ENCODE results near the gene AHRR. TPM values are rescaled to one million over a fixed set of nuclear protein-coding genes. Genes with fewer than 3 reads are reported as not detected.
A peak's percentile ranks its signal among the peaks of the same experiment; 100 is the strongest.
"Not testable (repeated sequence)": the region's sequence is repeated elsewhere in the genome, so short reads cannot be mapped to it uniquely, and the experiment has no call there.

Gene AHRR
- 0.17 TPM for total RNA-seq (2013)
- polyA plus RNA-seq: under 1 TPM in 2 of 3 donors, not detected in 1; 0.15 TPM
- polyA minus RNA-seq: 0.24 and 0.42 TPM in 2 replicates
- 1.1 to 6.7 (median 2.5) reads per million in 11 experiments for total RNA-seq

DNA sequence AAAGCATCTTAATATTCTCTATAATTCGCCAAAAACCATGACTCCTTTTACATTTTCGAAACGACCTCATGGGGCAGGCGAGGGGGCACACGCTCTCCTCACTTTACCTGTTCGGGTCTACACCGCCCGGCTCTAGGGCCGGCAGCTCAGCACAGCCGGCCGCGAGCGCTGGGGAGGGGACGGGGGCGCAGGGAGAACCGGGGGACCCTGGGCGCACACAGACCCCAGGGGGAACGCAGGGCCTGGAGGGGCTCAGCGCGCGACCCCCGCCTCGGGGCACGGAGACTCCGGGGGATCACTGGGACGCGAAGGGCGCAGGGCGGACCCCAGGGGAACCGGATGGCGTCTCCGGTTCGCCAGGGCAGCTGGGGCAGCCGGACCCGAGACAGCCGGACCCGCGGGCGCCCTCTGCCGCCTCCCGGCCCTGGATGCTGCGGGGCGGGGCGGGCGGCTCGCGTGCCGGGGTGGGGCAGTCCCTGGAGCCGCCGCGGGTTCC lies at the start of gene AHRR:
TSS of gene AHRR (plus strand) at position 485 of the 496 bp plus-strand sequence. CDS start 22,189 bp downstream, outside the sequence.
- DNase-seq: peak in 2 of 3 donors; percentile 26 to 56
- Histone ChIP-seq H3K4me1 (ENCODE audit: control insufficient read depth in 1 of 2, insufficient read depth in 2 of 2, low read length in 2 of 2) (peaks cover 2 to 10% of the 10 kb centered on the region in 2 donors), H4K20me1 (ENCODE audit: insufficient read depth, low read length) (peaks cover 8% of the 10 kb centered on the region), H3K9me3 (replicated peaks in 1 of 2; ENCODE audit: control insufficient read depth in 1 of 2, insufficient read depth in 1 of 2, low read length in 2 of 2) (peaks cover 0 to 5% of the 10 kb centered on the region in 2 donors), H3K36me3 (replicated peaks in 1 of 2; ENCODE audit: control insufficient read depth in 1 of 2, insufficient read depth in 2 of 2, low read length in 2 of 2) (peaks cover 5 to 6% of the 10 kb centered on the region in 2 donors), H3K27me3 (ENCODE audit: control insufficient read depth in 2 of 2, insufficient read depth in 2 of 2, low read length in 2 of 2) (peaks cover 10 to 61% of the 10 kb centered on the region in 2 donors), H3K4me2 (replicated peaks; ENCODE audit: extremely low read depth, low read length, poor library complexity, severe bottlenecking) (peak within 1 kb of the TSS; percentile 49), H3K4me3 (replicated peaks in 1 of 3; ENCODE audit: low read depth in 2 of 3, low read length in 3 of 3) (peak within 1 kb of the TSS in 1 of 3 experiments; percentile 40), H2AFZ (ENCODE audit: insufficient read depth, low read depth, low read length, poor library complexity, severe bottlenecking) (no peak within 1 kb of the TSS), H3K79me2 (ENCODE audit: insufficient read depth, low read length) (no peaks in the 10 kb centered on the region), H3K27ac (ENCODE audit: low read depth in 1 of 2, low read length in 2 of 2) (no peak within 1 kb of the TSS), H3K9ac (ENCODE audit: insufficient read depth, low read length, poor library complexity, severe bottlenecking) (no peak within 1 kb of the TSS)
- H3K27ac Mint-ChIP-seq: peak within 1 kb of the TSS in 1 of 7 donors; percentile 6
- intact Hi-C loops (cut with micrococcal nuclease): no loop called here
- under 1% methylated on average over 51 of the region's 51 CpGs for WGBS (ENCODE audit: insufficient coverage)
- H3K9me3 Mint-ChIP-seq: peaks cover 0 to 10% (median 6%) of the 10 kb centered on the region in 7 donors
- H3K36me3 Mint-ChIP-seq: peaks cover 5 to 6% of the 10 kb centered on the region in 2 donors
- peak within 1 kb of the TSS; percentile 37 to 84 for H3K4me3 Mint-ChIP-seq
- TF ChIP-seq, protein P1, sequence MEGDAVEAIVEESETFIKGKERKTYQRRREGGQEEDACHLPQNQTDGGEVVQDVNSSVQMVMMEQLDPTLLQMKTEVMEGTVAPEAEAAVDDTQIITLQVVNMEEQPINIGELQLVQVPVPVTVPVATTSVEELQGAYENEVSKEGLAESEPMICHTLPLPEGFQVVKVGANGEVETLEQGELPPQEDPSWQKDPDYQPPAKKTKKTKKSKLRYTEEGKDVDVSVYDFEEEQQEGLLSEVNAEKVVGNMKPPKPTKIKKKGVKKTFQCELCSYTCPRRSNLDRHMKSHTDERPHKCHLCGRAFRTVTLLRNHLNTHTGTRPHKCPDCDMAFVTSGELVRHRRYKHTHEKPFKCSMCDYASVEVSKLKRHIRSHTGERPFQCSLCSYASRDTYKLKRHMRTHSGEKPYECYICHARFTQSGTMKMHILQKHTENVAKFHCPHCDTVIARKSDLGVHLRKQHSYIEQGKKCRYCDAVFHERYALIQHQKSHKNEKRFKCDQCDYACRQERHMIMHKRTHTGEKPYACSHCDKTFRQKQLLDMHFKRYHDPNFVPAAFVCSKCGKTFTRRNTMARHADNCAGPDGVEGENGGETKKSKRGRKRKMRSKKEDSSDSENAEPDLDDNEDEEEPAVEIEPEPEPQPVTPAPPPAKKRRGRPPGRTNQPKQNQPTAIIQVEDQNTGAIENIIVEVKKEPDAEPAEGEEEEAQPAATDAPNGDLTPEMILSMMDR (IDR thresholded peaks at IDR 0.05): no peak
- peaks cover 5% of the 10 kb centered on the region for H3K4me1 Mint-ChIP-seq
- H3K27me3 Mint-ChIP-seq (ENCODE audit: low read depth in 3 of 3): peaks cover 53 to 65% (median 60%) of the 10 kb centered on the region in 3 donors

DNA sequence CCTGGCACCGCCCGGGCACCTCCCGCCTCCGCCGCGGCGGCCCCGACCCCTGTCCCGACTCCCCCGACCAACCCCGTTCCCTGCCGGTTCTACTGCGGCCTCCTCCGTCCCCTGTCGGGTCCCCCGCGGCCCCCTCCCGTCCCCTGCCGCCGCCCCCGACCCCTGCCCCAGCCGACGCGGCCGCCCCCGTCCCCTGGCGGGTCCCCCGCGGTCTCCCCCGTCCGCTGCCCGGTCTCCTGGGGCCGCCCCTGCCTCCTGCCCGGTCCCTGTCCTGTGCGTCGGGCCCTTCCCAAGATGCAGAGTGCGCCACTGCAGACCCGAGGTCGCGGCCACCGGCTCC lies 49.7 kb upstream of the AHRR start:
- not testable (repeated sequence) for H3K27me3 ChIP-seq (ENCODE audit: control insufficient read depth in 2 of 2, insufficient read depth in 2 of 2, low read length in 2 of 2); H3K27me3 Mint-ChIP-seq (ENCODE audit: low read depth in 3 of 3); DNase-seq; H3K9me3 Mint-ChIP-seq; H3K9me3 ChIP-seq (replicated peaks in 1 of 2; ENCODE audit: control insufficient read depth in 1 of 2, insufficient read depth in 1 of 2, low read length in 2 of 2)
- Histone ChIP-seq H3K4me1 (ENCODE audit: control insufficient read depth in 1 of 2, insufficient read depth in 2 of 2, low read length in 2 of 2) (peaks cover 15% of the 10 kb centered on the region in 2 donors), H3K79me2 (ENCODE audit: insufficient read depth, low read length) (peaks cover 46% of the 10 kb centered on the region), H3K36me3 (replicated peaks in 1 of 2; ENCODE audit: control insufficient read depth in 1 of 2, insufficient read depth in 2 of 2, low read length in 2 of 2) (peaks cover 17 to 31% of the 10 kb centered on the region in 2 donors), H3K4me3 (replicated peaks in 1 of 3; ENCODE audit: low read depth in 2 of 3, low read length in 3 of 3) (peak overlapping the region; percentile 78 to 88 (median 84)), H4K20me1 (ENCODE audit: insufficient read depth, low read length) (peaks cover 36% of the 10 kb centered on the region), H3K4me2 (replicated peaks; ENCODE audit: extremely low read depth, low read length, poor library complexity, severe bottlenecking) (peak overlapping the region; percentile 74), H3K9ac (ENCODE audit: insufficient read depth, low read length, poor library complexity, severe bottlenecking) (peak overlapping the region; percentile 85), H3K27ac (ENCODE audit: low read depth in 1 of 2, low read length in 2 of 2) (peak overlapping the region in 1 of 2 donors; percentile 84), H2AFZ (ENCODE audit: insufficient read depth, low read depth, low read length, poor library complexity, severe bottlenecking) (peak overlapping the region; percentile 99)
- H3K27ac Mint-ChIP-seq: peak overlapping the region in 5 of 7 donors; percentile 52 to 90 (median 68)
- peak overlapping the region; percentile 94 to 99 for H3K4me3 Mint-ChIP-seq
- 0% methylated on average over 15 of the region's 41 CpGs for WGBS (ENCODE audit: insufficient coverage)
- intact Hi-C loops (cut with micrococcal nuclease): loop anchor here (2.0 to 10.0 kb wide), 5 partner anchors 53 to 621 kb away; partner anchors contain the start of genes EXOC3 (in 2 of the 2), BRD9 (in 1 of the 2), CCDC127 (in 1 of the 2) and CEP72 (in 1 of the 2)
- peaks cover 16% of the 10 kb centered on the region for H3K4me1 Mint-ChIP-seq
- H3K36me3 Mint-ChIP-seq: peaks cover 33 to 37% of the 10 kb centered on the region in 2 donors

GRCh38 chr5:273091-273490 lies 48.4 kb upstream of the AHRR start:
- DNase-seq; H3K9ac ChIP-seq (ENCODE audit: insufficient read depth, low read length, poor library complexity, severe bottlenecking); H3K9me3 ChIP-seq (replicated peaks in 1 of 2; ENCODE audit: control insufficient read depth in 1 of 2, insufficient read depth in 1 of 2, low read length in 2 of 2); H3K27ac ChIP-seq (ENCODE audit: low read depth in 1 of 2, low read length in 2 of 2); H3K9me3 Mint-ChIP-seq; H2AFZ ChIP-seq (ENCODE audit: insufficient read depth, low read depth, low read length, poor library complexity, severe bottlenecking); H3K4me2 ChIP-seq (replicated peaks; ENCODE audit: extremely low read depth, low read length, poor library complexity, severe bottlenecking); H3K27me3 Mint-ChIP-seq (ENCODE audit: low read depth in 3 of 3); H3K27me3 ChIP-seq (ENCODE audit: control insufficient read depth in 2 of 2, insufficient read depth in 2 of 2, low read length in 2 of 2): not testable (repeated sequence)
- Histone ChIP-seq H3K36me3 (replicated peaks in 1 of 2; ENCODE audit: control insufficient read depth in 1 of 2, insufficient read depth in 2 of 2, low read length in 2 of 2) (peaks cover 17 to 31% of the 10 kb centered on the region in 2 donors), H4K20me1 (ENCODE audit: insufficient read depth, low read length) (peaks cover 39% of the 10 kb centered on the region), H3K4me3 (replicated peaks in 1 of 3; ENCODE audit: low read depth in 2 of 3, low read length in 3 of 3) (peak overlapping the region in 1 of 3 experiments; percentile 32), H3K4me1 (ENCODE audit: control insufficient read depth in 1 of 2, insufficient read depth in 2 of 2, low read length in 2 of 2) (peaks cover 15% of the 10 kb centered on the region in 2 donors), H3K79me2 (ENCODE audit: insufficient read depth, low read length) (peaks cover 54% of the 10 kb centered on the region)
- Mint-ChIP-seq H3K36me3 (peaks cover 29 to 41% of the 10 kb centered on the region in 2 donors), H3K27ac (peak overlapping the region in 6 of 7 donors; percentile 15 to 90 (median 64)), H3K4me1 (peaks cover 16% of the 10 kb centered on the region), H3K4me3 (peak overlapping the region; percentile 55 to 94)
- no CpG with 5 or more reads among the region's 9 CpGs for WGBS (ENCODE audit: insufficient coverage)
- intact Hi-C loops (cut with micrococcal nuclease): loop anchor here (5.0 to 10.0 kb wide), 4 partner anchors 169 to 619 kb away; partner anchors contain the start of genes EXOC3 (in 2 of the 2), BRD9 (in 1 of the 2), CEP72 (in 1 of the 2) and TRIP13 (in 1 of the 2)
